ENCODE data around the gene CFHR4. TPM values are rescaled to one million over a fixed set of nuclear protein-coding genes. Genes with fewer than 3 reads are reported as not detected.

CFHR4 gene
- total RNA-seq, 1 experiment from 2014 or later, result not detected

GRCh38 chr1:196951711-196952394 lies 64.0 kb downstream of the CFHR4 start:
- H3K9me3 Mint-ChIP-seq, result no peaks in the 10 kb centered on the region; a peak in 1 of 5 replicates
- H3K36me3 Mint-ChIP-seq (ENCODE audit: insufficient read depth in 1 of 3, low read depth in 3 of 3), result no peaks in the 10 kb centered on the region
- Histone ChIP-seq H3K4me1 (ENCODE audit: insufficient read depth, low read length) (no peaks in the 10 kb centered on the region), H3K9me3 (ENCODE audit: control insufficient read depth, low read depth, low read length) (no peaks in the 10 kb centered on the region), H2BK12ac (ENCODE audit: insufficient read length, low read depth, low read length) (no peak overlapping the region), H3K4me2 (ENCODE audit: insufficient read depth, insufficient read length, low read length) (no peak overlapping the region), H2BK20ac (ENCODE audit: low read depth, low read length, poor library complexity, severe bottlenecking) (no peak overlapping the region), H3K4ac (ENCODE audit: low read depth, low read length) (no peak overlapping the region), H2BK5ac (ENCODE audit: insufficient read length, low read length) (no peak overlapping the region), H3K23ac (ENCODE audit: insufficient read length, low read depth, low read length) (no peak overlapping the region), H4K8ac (replicated peaks; ENCODE audit: insufficient read length, low read depth, low read length) (no peak overlapping the region), H3K9ac (ENCODE audit: extremely low read depth, insufficient read length, low read length) (no peak overlapping the region), H3K79me2 (ENCODE audit: insufficient read depth, low read length) (no peaks in the 10 kb centered on the region), H3K27me3 (ENCODE audit: insufficient read depth, low read length) (no peaks in the 10 kb centered on the region), H3K14ac (ENCODE audit: insufficient read depth, low read length) (no peak overlapping the region), H3K27ac (ENCODE audit: insufficient read length, low read depth, low read length) (no peak overlapping the region), H4K5ac (ENCODE audit: insufficient read length, low read depth, low read length) (no peak overlapping the region), H3K56ac (ENCODE audit: insufficient read length, low read depth, low read length) (no peak overlapping the region), H4K20me1 (ENCODE audit: control insufficient read depth, insufficient read depth, insufficient read length) (no peaks in the 10 kb centered on the region), H2AK5ac (ENCODE audit: insufficient read length, low read length) (no peak overlapping the region), H3K18ac (ENCODE audit: insufficient read length, low read depth, low read length) (no peak overlapping the region), H3T11ph (ENCODE audit: low read length) (no peak overlapping the region), H3K23me2 (ENCODE audit: insufficient read length, low read depth, low read length, poor library complexity, severe bottlenecking) (no peaks in the 10 kb centered on the region), H2AFZ (ENCODE audit: low read length) (no peak overlapping the region), H2BK15ac (ENCODE audit: low read depth, low read length) (no peak overlapping the region), H2BK120ac (ENCODE audit: low read depth, low read length, poor library complexity, severe bottlenecking) (no peak overlapping the region), H4K91ac (ENCODE audit: insufficient read length, low read depth, low read length) (no peak overlapping the region), H3K79me1 (ENCODE audit: insufficient read depth, low read depth, low read length, poor library complexity, severe bottlenecking) (no peaks in the 10 kb centered on the region)
- no peak overlapping the region for H3K27ac Mint-ChIP-seq
- no peak for TF ChIP-seq CTCF (conservative IDR thresholded peaks at IDR 0.05)
- no CpG with 5 or more reads among the region's 2 CpGs for WGBS (ENCODE audit: extremely low coverage, insufficient read length, low lambda C conversion rate)
- no peak overlapping the region for H3K4me3 Mint-ChIP-seq
- H3K4me1 Mint-ChIP-seq, result no peaks in the 10 kb centered on the region; a peak in 2 of 4 replicates
- DNase-seq, result no peak
- no peaks in the 10 kb centered on the region for H3K27me3 Mint-ChIP-seq (ENCODE audit: low read depth)
